ENCODE results near the gene PPT2. TPM values are rescaled to one million over a fixed set of nuclear protein-coding genes. Genes with fewer than 3 reads are reported as not detected.

PPT2 gene
- polyA plus RNA-seq, 1 donor from 2014 or later: 330 TPM

DNA sequence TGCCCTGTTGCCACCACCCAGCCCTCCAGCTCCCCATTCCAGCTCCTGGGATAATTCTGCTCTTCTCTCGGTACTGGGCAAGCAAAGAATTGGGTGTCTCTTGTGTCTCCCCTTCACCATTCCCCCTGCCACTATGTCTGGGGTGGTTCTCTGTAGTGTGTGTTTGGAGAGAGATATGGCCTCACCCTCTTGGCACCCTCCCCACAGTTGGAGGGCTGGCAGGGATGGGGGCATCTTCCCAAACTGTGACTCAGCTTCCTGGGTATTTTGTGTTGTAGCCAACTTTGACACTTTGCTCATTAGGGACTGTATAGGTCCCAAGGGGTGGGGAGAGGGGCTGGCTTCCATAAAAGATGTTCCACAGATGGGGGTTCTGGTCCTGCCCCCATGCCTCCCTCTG lies 46.5 kb upstream of the PPT2 start:
- H3K9ac ChIP-seq (ENCODE audit: low read length): no peak overlapping the region
- no peaks in the 10 kb centered on the region for H3F3A ChIP-seq (ENCODE audit: insufficient read depth, low read length, poor library complexity, severe bottlenecking)
- H4K20me1 ChIP-seq (ENCODE audit: insufficient read depth): no peaks in the 10 kb centered on the region
- H3K27ac ChIP-seq (ENCODE audit: low read length): no peak overlapping the region
- H3K4me2 ChIP-seq (ENCODE audit: low read length): no peak overlapping the region
- H3K9me3 ChIP-seq (ENCODE audit: low read length): no peaks in the 10 kb centered on the region
- H3K4me3 ChIP-seq (ENCODE audit: low read length): no peak overlapping the region
- no peaks in the 10 kb centered on the region for H3K79me2 ChIP-seq (replicated peaks; ENCODE audit: insufficient read depth, low read length)
- no peaks in the 10 kb centered on the region for H3K9me2 ChIP-seq (ENCODE audit: insufficient read depth, low read length)
- no peaks in the 10 kb centered on the region for H3K36me3 ChIP-seq (ENCODE audit: insufficient read depth, low read length)
- no peak for TF ChIP-seq EP300 (conservative IDR thresholded peaks at IDR 0.05; ENCODE audit: poor library complexity, severe bottlenecking)
- TF ChIP-seq MXI1 (conservative IDR thresholded peaks at IDR 0.05; ENCODE audit: poor library complexity, severe bottlenecking): no peak
- no peak for TF ChIP-seq POLR2AphosphoS5 (IDR thresholded peaks at IDR 0.05)
- no peak for TF ChIP-seq SMC3 (conservative IDR thresholded peaks at IDR 0.05; ENCODE audit: poor library complexity)
- no peak for TF ChIP-seq TAF1 (IDR thresholded peaks at IDR 0.05; ENCODE audit: low read depth)
- TF ChIP-seq EZH2 (IDR thresholded peaks at IDR 0.05; ENCODE audit: borderline replicate concordance, insufficient read depth, low read length, poor library complexity, severe bottlenecking): no peak
- TF ChIP-seq, protein P1, sequence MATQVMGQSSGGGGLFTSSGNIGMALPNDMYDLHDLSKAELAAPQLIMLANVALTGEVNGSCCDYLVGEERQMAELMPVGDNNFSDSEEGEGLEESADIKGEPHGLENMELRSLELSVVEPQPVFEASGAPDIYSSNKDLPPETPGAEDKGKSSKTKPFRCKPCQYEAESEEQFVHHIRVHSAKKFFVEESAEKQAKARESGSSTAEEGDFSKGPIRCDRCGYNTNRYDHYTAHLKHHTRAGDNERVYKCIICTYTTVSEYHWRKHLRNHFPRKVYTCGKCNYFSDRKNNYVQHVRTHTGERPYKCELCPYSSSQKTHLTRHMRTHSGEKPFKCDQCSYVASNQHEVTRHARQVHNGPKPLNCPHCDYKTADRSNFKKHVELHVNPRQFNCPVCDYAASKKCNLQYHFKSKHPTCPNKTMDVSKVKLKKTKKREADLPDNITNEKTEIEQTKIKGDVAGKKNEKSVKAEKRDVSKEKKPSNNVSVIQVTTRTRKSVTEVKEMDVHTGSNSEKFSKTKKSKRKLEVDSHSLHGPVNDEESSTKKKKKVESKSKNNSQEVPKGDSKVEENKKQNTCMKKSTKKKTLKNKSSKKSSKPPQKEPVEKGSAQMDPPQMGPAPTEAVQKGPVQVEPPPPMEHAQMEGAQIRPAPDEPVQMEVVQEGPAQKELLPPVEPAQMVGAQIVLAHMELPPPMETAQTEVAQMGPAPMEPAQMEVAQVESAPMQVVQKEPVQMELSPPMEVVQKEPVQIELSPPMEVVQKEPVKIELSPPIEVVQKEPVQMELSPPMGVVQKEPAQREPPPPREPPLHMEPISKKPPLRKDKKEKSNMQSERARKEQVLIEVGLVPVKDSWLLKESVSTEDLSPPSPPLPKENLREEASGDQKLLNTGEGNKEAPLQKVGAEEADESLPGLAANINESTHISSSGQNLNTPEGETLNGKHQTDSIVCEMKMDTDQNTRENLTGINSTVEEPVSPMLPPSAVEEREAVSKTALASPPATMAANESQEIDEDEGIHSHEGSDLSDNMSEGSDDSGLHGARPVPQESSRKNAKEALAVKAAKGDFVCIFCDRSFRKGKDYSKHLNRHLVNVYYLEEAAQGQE (IDR thresholded peaks at IDR 0.05; ENCODE audit: borderline replicate concordance): no peak
- TF ChIP-seq, protein P2, sequence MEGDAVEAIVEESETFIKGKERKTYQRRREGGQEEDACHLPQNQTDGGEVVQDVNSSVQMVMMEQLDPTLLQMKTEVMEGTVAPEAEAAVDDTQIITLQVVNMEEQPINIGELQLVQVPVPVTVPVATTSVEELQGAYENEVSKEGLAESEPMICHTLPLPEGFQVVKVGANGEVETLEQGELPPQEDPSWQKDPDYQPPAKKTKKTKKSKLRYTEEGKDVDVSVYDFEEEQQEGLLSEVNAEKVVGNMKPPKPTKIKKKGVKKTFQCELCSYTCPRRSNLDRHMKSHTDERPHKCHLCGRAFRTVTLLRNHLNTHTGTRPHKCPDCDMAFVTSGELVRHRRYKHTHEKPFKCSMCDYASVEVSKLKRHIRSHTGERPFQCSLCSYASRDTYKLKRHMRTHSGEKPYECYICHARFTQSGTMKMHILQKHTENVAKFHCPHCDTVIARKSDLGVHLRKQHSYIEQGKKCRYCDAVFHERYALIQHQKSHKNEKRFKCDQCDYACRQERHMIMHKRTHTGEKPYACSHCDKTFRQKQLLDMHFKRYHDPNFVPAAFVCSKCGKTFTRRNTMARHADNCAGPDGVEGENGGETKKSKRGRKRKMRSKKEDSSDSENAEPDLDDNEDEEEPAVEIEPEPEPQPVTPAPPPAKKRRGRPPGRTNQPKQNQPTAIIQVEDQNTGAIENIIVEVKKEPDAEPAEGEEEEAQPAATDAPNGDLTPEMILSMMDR (IDR thresholded peaks at IDR 0.05; ENCODE audit: poor library complexity, severe bottlenecking): no peak
- no peak for TF ChIP-seq RAD21 (conservative IDR thresholded peaks at IDR 0.05)
- H2AFZ ChIP-seq (ENCODE audit: low read depth, low read length): no peak overlapping the region
- no peaks in the 10 kb centered on the region for H3K27me3 ChIP-seq (ENCODE audit: insufficient read depth, low read depth, low read length)

DNA sequence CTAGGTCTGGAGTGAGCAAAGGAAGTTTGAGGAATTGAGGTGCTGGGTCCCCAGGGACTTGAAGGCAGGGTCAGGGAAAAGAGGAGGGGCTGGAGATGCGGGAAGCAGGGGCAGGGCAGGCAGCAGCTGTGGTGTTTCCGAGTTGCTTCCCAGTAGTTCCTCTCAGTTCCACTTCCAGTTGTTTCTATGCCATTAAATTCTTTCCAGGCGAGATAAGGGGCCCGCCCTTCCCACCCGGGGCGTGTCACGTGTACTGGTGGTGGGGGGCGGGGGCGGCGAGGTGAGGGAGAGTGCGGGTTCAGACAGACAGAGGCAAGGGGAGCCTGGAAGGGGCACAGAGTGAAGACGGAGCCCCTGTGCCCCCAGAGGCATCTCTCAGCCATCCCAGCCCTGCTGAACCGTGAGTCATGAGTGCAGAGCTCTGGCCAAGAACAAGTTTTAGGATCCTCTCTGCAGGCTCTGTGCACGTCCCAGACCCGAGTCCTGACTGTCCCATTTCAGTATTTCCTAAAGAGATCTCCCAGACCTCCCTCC lies 45.8 kb upstream of the PPT2 start:
- Histone ChIP-seq H3K4me2 (ENCODE audit: low read length) (no peak overlapping the region), H3K4me3 (ENCODE audit: low read length) (no peak overlapping the region), H3K27me3 (ENCODE audit: insufficient read depth, low read depth, low read length) (no peaks in the 10 kb centered on the region)

More for the DNA sequence above, 45.8 kb upstream of the PPT2 start:
- no peak overlapping the region for H3K27ac ChIP-seq (ENCODE audit: low read length)
- no peak overlapping the region for H2AFZ ChIP-seq (ENCODE audit: low read depth, low read length)
- TF ChIP-seq SMC3 (conservative IDR thresholded peaks at IDR 0.05; ENCODE audit: poor library complexity): no peak
- TF ChIP-seq POLR2AphosphoS5 (IDR thresholded peaks at IDR 0.05): peak; percentile 7
- H3K9me3 ChIP-seq (ENCODE audit: low read length): no peaks in the 10 kb centered on the region
- no peak overlapping the region for H3K9ac ChIP-seq (ENCODE audit: low read length)
- no peaks in the 10 kb centered on the region for H3K9me2 ChIP-seq (ENCODE audit: insufficient read depth, low read length)
- H3F3A ChIP-seq (ENCODE audit: insufficient read depth, low read length, poor library complexity, severe bottlenecking): no peaks in the 10 kb centered on the region
- no peaks in the 10 kb centered on the region for H3K36me3 ChIP-seq (ENCODE audit: insufficient read depth, low read length)
- H4K20me1 ChIP-seq (ENCODE audit: insufficient read depth): no peaks in the 10 kb centered on the region
- no peaks in the 10 kb centered on the region for H3K79me2 ChIP-seq (replicated peaks; ENCODE audit: insufficient read depth, low read length)

Data from neural cell (in vitro differentiated cells).